Measurements from ENCODE around the gene HSPBP1.
A peak's percentile ranks its signal among the peaks of the same experiment; 100 is the strongest.

The HSPBP1 gene

DNA sequence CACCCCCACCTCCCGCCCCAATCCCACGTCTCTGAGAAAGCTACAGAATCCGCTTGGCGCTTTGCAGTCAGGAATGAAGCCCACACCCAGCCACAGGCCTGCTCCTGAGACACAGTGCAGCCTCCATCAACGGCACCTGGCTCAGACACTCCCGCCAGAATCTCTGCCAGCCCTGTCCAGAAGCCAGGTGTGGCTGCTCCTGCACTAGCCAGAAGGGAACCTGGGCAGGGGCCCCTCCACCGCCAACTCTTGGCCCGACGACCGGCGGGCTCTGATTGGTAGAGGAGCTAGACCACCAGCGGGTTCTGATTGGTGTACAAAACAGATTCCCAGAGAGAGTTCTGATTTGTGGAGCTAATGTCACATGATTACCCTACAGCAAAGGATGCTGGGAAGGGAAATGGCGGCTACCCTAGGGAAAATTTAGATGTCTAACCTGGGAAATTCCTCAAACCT, 18.2 kb downstream of the HSPBP1 start:
- H2BK5ac ChIP-seq (ENCODE audit: low read length), result no peak overlapping the region
- H2AK5ac ChIP-seq (ENCODE audit: low read length), result no peak overlapping the region
- H3K4me1 ChIP-seq (ENCODE audit: control insufficient read depth, low read depth, low read length), result peaks cover 7% of the 10 kb centered on the region
- no CpG with 5 or more reads among the region's 13 CpGs for WGBS (ENCODE audit: extremely low coverage, insufficient coverage, low lambda C conversion rate)
- H4K5ac ChIP-seq (ENCODE audit: low read length), result no peak overlapping the region
- H3K79me1 ChIP-seq (ENCODE audit: low read length), result peaks cover 9% of the 10 kb centered on the region
- peaks cover 15% of the 10 kb centered on the region for H3K79me2 ChIP-seq (ENCODE audit: control insufficient read depth, insufficient read depth, low read length)
- H3K23ac ChIP-seq (ENCODE audit: low read length), result no peak overlapping the region
- DNase-seq, result peak; percentile 37
- no peak overlapping the region for H3K4ac ChIP-seq (ENCODE audit: low read depth, low read length)
- no peak overlapping the region for H3K4me2 ChIP-seq (ENCODE audit: low read length)
- no peak overlapping the region for H3K9ac ChIP-seq (ENCODE audit: low read length)
- no peak overlapping the region for H3K56ac ChIP-seq (ENCODE audit: low read length)
- H2BK15ac ChIP-seq (replicated peaks; ENCODE audit: low read depth), result no peak overlapping the region
- no peak overlapping the region for H3K4me3 ChIP-seq (ENCODE audit: low read length)
- H4K8ac ChIP-seq (ENCODE audit: low read depth, low read length), result no peak overlapping the region
- H3K27me3 ChIP-seq (ENCODE audit: insufficient read depth, low read length, poor library complexity), result no peaks in the 10 kb centered on the region
- no peaks in the 10 kb centered on the region for H3K36me3 ChIP-seq (ENCODE audit: control insufficient read depth, insufficient read depth, low read length)
- H2BK120ac ChIP-seq (ENCODE audit: low read depth, low read length), result no peak overlapping the region
- H3K27ac ChIP-seq (ENCODE audit: low read depth, low read length), result no peak overlapping the region
- no peak overlapping the region for H3K18ac ChIP-seq (ENCODE audit: low read length)

DNA sequence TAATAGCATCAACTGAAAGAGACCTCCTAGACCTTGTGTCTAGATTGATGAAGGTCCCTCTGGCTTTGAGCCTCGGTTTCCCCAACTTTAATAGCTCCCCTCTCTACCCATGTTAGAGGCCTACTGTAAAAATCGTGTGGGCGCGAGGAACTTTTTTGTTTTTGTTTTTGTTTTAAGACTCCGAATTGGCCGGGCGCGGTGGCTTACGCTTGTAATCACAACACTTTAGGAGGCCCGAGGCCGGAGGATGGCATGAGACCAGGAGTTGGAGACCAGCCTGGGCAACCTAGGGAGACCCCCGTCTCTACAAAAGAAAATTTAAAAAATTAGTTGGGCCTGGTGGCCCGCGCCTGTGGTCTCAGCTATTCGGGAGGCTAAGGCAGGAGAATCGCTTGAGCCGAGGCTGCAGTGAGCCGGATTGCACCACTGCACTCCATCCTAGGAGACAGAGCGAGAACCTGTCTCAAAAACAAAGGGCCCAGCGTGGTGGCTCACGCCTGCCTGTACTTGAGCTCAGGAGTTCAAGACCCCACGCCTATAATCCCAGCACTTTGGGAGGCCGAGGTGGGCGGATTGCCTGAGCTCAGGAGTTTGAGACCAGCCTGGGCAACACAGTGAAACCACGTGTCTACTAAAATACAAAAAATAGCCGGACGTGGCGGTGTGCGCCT, 20.2 kb downstream of the HSPBP1 start:
- H3K56ac ChIP-seq (ENCODE audit: low read length), result peak overlapping the region; percentile 92
- DNase-seq, result peak; percentile 39
- no peak overlapping the region for H2BK15ac ChIP-seq (replicated peaks; ENCODE audit: low read depth)

DNA sequence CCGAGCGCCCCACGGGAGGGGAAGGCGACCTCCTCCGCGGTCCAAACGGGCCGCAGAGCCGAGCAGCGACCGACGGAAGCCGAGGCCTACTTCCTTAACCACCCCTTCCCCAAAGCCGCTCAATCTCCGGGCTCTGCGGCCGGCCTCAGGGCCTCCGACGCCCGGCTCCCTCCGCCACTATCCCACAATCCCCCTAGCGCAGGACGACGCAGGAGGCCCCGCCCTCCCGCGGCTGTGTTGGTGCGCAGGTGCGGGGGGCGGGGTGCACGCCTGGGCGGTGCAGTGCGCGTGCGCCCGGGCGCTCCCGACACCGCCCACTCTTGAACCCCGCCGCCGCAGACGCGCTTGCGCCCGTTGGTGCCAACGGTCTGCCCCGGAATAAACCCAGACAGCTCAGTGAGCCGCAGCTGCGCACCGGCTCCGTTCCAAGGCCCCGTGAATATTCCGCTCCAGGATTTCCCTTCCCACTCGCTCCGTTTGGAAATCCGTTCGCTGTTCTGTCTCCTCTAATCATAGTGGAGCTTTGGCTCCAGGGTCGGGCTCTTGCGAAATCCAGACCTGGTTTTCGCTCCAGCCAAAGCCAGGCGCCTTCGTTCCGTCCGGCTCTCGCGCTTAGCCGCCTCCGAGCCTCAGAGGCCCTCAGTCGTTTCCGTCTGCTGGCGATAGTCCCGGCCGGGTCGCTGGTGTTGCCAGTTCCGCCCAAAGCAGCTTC, 20.9 kb downstream of the HSPBP1 start, which contains the start of gene PPP6R1:
Gene PPP6R1, minus strand, starts transcription at position 190 of the 712 bp plus-strand sequence. CDS start 11,914 bp downstream, outside the sequence.
- Histone ChIP-seq H3K18ac (ENCODE audit: low read length) (peak within 1 kb of the TSS; percentile 65), H4K5ac (ENCODE audit: low read length) (no peak within 1 kb of the TSS), H3K4me1 (ENCODE audit: control insufficient read depth, low read depth, low read length) (peaks cover 7% of the 10 kb centered on the region), H3K4me2 (ENCODE audit: low read length) (peak within 1 kb of the TSS; percentile 91), H3K27me3 (ENCODE audit: insufficient read depth, low read length, poor library complexity) (no peaks in the 10 kb centered on the region), H2BK15ac (replicated peaks; ENCODE audit: low read depth) (no peak within 1 kb of the TSS), H3K36me3 (ENCODE audit: control insufficient read depth, insufficient read depth, low read length) (no peaks in the 10 kb centered on the region), H3K4ac (ENCODE audit: low read depth, low read length) (peak within 1 kb of the TSS; percentile 81), H3K23ac (ENCODE audit: low read length) (peak within 1 kb of the TSS; percentile 91), H3K79me2 (ENCODE audit: control insufficient read depth, insufficient read depth, low read length) (peaks cover 42% of the 10 kb centered on the region), H3K79me1 (ENCODE audit: low read length) (peaks cover 30% of the 10 kb centered on the region), H4K8ac (ENCODE audit: low read depth, low read length) (peak within 1 kb of the TSS; percentile 94), H3K9ac (ENCODE audit: low read length) (peak within 1 kb of the TSS; percentile 99), H2BK120ac (ENCODE audit: low read depth, low read length) (no peak within 1 kb of the TSS), H2AK5ac (ENCODE audit: low read length) (no peak within 1 kb of the TSS), H3K4me3 (ENCODE audit: low read length) (peak within 1 kb of the TSS; percentile 94), H2BK5ac (ENCODE audit: low read length) (peak within 1 kb of the TSS; percentile 78), H3K56ac (ENCODE audit: low read length) (peak within 1 kb of the TSS; percentile 99), H3K27ac (ENCODE audit: low read depth, low read length) (peak within 1 kb of the TSS; percentile 94)
- WGBS (ENCODE audit: extremely low coverage, insufficient coverage, low lambda C conversion rate), result no CpG with 5 or more reads among the region's 76 CpGs
- DNase-seq, result peak; percentile 99

More for the DNA sequence above, 20.2 kb downstream of the HSPBP1 start:
- H3K36me3 ChIP-seq (ENCODE audit: control insufficient read depth, insufficient read depth, low read length), result no peaks in the 10 kb centered on the region
- no peak overlapping the region for H4K5ac ChIP-seq (ENCODE audit: low read length)
- H3K27ac ChIP-seq (ENCODE audit: low read depth, low read length), result peak overlapping the region; percentile 94
- H2AK5ac ChIP-seq (ENCODE audit: low read length), result no peak overlapping the region
- H3K23ac ChIP-seq (ENCODE audit: low read length), result no peak overlapping the region
- H3K27me3 ChIP-seq (ENCODE audit: insufficient read depth, low read length, poor library complexity), result no peaks in the 10 kb centered on the region
- peak overlapping the region; percentile 81 for H3K4ac ChIP-seq (ENCODE audit: low read depth, low read length)
- peak overlapping the region; percentile 75 for H3K4me2 ChIP-seq (ENCODE audit: low read length)
- H3K79me2 ChIP-seq (ENCODE audit: control insufficient read depth, insufficient read depth, low read length), result peaks cover 35% of the 10 kb centered on the region
- WGBS (ENCODE audit: extremely low coverage, insufficient coverage, low lambda C conversion rate), result no CpG with 5 or more reads among the region's 29 CpGs
- H2BK120ac ChIP-seq (ENCODE audit: low read depth, low read length), result no peak overlapping the region
- H4K8ac ChIP-seq (ENCODE audit: low read depth, low read length), result peak overlapping the region; percentile 94
- H2BK5ac ChIP-seq (ENCODE audit: low read length), result peak overlapping the region; percentile 27
- H3K4me3 ChIP-seq (ENCODE audit: low read length), result peak overlapping the region; percentile 15
- H3K79me1 ChIP-seq (ENCODE audit: low read length), result peaks cover 26% of the 10 kb centered on the region
- peak overlapping the region; percentile 85 for H3K9ac ChIP-seq (ENCODE audit: low read length)
- peaks cover 7% of the 10 kb centered on the region for H3K4me1 ChIP-seq (ENCODE audit: control insufficient read depth, low read depth, low read length)
- peak overlapping the region; percentile 65 for H3K18ac ChIP-seq (ENCODE audit: low read length)

- H3K9ac ChIP-seq (ENCODE audit: low read length), result peak overlapping the region; percentile 99
- H3K23ac ChIP-seq (ENCODE audit: low read length), result peak overlapping the region; percentile 91
- H3K79me1 ChIP-seq (ENCODE audit: low read length), result peaks cover 31% of the 10 kb centered on the region
- no peak for DNase-seq
- H2BK15ac ChIP-seq (replicated peaks; ENCODE audit: low read depth), result no peak overlapping the region
- H3K79me2 ChIP-seq (ENCODE audit: control insufficient read depth, insufficient read depth, low read length), result peaks cover 47% of the 10 kb centered on the region
- H3K4me2 ChIP-seq (ENCODE audit: low read length), result peak overlapping the region; percentile 38
- no peaks in the 10 kb centered on the region for H3K36me3 ChIP-seq (ENCODE audit: control insufficient read depth, insufficient read depth, low read length)
- H4K5ac ChIP-seq (ENCODE audit: low read length), result no peak overlapping the region
- H3K18ac ChIP-seq (ENCODE audit: low read length), result peak overlapping the region; percentile 3
- peak overlapping the region; percentile 99 for H3K56ac ChIP-seq (ENCODE audit: low read length)
- no CpG with 5 or more reads among the region's 53 CpGs for WGBS (ENCODE audit: extremely low coverage, insufficient coverage, low lambda C conversion rate)
- no peak overlapping the region for H4K8ac ChIP-seq (ENCODE audit: low read depth, low read length)
- no peaks in the 10 kb centered on the region for H3K27me3 ChIP-seq (ENCODE audit: insufficient read depth, low read length, poor library complexity)
- H3K4ac ChIP-seq (ENCODE audit: low read depth, low read length), result peak overlapping the region; percentile 63
- H2AK5ac ChIP-seq (ENCODE audit: low read length), result no peak overlapping the region
- H2BK5ac ChIP-seq (ENCODE audit: low read length), result peak overlapping the region; percentile 78
- H2BK120ac ChIP-seq (ENCODE audit: low read depth, low read length), result no peak overlapping the region
- H3K4me1 ChIP-seq (ENCODE audit: control insufficient read depth, low read depth, low read length), result peaks cover 7% of the 10 kb centered on the region
- peak overlapping the region; percentile 94 for H3K4me3 ChIP-seq (ENCODE audit: low read length)
- H3K27ac ChIP-seq (ENCODE audit: low read depth, low read length), result peak overlapping the region; percentile 76
Observed at GRCh38 chr19:55258476-55258827, 21.5 kb downstream of the HSPBP1 start.

DNA sequence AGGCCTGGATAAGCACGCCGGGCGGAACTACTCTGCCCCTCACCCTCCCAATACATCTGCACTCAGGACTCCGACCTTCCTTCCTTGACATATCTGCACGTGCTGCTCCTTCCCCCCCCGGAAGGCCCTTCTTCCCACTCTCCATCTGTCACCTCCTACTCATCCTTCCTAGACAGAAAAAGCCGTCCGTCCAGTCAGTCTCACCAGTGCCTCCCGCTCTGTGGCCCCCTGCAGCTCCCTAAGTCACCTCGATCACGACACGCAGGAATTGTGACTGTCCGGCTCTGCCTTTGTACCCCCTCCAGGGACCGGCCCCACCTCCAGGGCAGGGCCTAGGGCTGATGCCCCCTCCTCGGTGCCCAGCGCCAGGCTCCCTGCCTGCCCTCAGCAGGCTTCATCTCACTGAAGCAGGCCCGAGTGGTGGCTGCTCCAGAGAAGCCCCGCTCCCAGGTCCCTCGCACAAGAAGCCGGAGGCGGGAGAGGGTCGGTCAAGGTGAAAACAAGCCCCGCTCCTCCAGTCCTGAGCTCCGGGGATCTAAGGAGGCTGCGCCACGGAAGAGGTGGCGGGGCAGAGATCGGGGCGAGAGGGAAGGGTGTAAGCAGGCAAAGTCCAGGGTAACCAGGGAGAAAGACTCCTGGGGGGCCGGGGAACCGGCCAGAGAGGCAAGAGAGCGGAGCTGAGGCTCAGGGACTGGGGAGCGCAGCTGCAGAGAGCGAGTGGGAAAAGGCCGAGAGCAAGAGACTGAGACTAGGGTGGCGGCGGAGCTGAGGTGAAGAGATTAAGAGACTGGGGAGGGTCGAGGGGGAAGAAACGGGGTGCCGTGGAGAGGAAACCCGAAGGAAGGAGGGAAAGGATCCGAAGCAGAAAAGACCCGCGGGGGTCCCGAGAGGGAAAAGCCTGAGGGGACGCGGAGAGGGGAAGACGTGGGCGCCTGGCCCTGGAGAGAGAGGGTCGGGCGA, 22.2 kb downstream of the HSPBP1 start:
- H2BK5ac ChIP-seq (ENCODE audit: low read length), result no peak overlapping the region
- peak overlapping the region; percentile 99 for H3K56ac ChIP-seq (ENCODE audit: low read length)
- no peak overlapping the region for H3K23ac ChIP-seq (ENCODE audit: low read length)
- no peak overlapping the region for H2BK15ac ChIP-seq (replicated peaks; ENCODE audit: low read depth)
- no peak overlapping the region for H3K27ac ChIP-seq (ENCODE audit: low read depth, low read length)
- no CpG with 5 or more reads among the region's 51 CpGs for WGBS (ENCODE audit: extremely low coverage, insufficient coverage, low lambda C conversion rate)
- H4K8ac ChIP-seq (ENCODE audit: low read depth, low read length), result no peak overlapping the region
- peak overlapping the region; percentile 63 for H3K4ac ChIP-seq (ENCODE audit: low read depth, low read length)
- no peak overlapping the region for H2AK5ac ChIP-seq (ENCODE audit: low read length)
- peak overlapping the region; percentile 83 for H3K4me3 ChIP-seq (ENCODE audit: low read length)
- peak; percentile 40 for DNase-seq
- H3K79me1 ChIP-seq (ENCODE audit: low read length), result peaks cover 31% of the 10 kb centered on the region
- H3K18ac ChIP-seq (ENCODE audit: low read length), result peak overlapping the region; percentile 3
- peaks cover 55% of the 10 kb centered on the region for H3K79me2 ChIP-seq (ENCODE audit: control insufficient read depth, insufficient read depth, low read length)
- H2BK120ac ChIP-seq (ENCODE audit: low read depth, low read length), result no peak overlapping the region
- no peaks in the 10 kb centered on the region for H3K36me3 ChIP-seq (ENCODE audit: control insufficient read depth, insufficient read depth, low read length)
- no peak overlapping the region for H4K5ac ChIP-seq (ENCODE audit: low read length)
- H3K27me3 ChIP-seq (ENCODE audit: insufficient read depth, low read length, poor library complexity), result no peaks in the 10 kb centered on the region
- peak overlapping the region; percentile 99 for H3K9ac ChIP-seq (ENCODE audit: low read length)
- peaks cover 7% of the 10 kb centered on the region for H3K4me1 ChIP-seq (ENCODE audit: control insufficient read depth, low read depth, low read length)
- H3K4me2 ChIP-seq (ENCODE audit: low read length), result peak overlapping the region; percentile 91

Measured in mesendoderm (in vitro differentiated cells).